HEK293T (cell line): ENCODE data around the gene SIK2.

Experiments used
- CTCF ChIA-PET: fragments of 350-600 bp; formaldehyde crosslinking; extraction: SDS; loops from one replicate; lab custom pipeline; 2021; ENCODE audit warnings: antibody characterized with exemption, inconsistent platforms; lab: Yijun Ruan, JAX
- POLR2A ChIA-PET: fragments of 350-600 bp; formaldehyde crosslinking; extraction: SDS; loops from one replicate; lab custom pipeline; 2020; ENCODE audit warnings: antibody characterized with exemption, inconsistent platforms; lab: Yijun Ruan, JAX
- DNase-seq: peaks from one replicate; pipeline ENCODE4 v3.0.0; 2012; ENCODE audit warnings: mixed read lengths; ENCODE audit errors: extremely low spot score
- ARNT ChIP-seq: fragments of 450-650 bp; IDR thresholded peaks from 2 replicates; pipeline ENCODE4 v1.6.1; 2017; ENCODE audit warnings: mild to moderate bottlenecking
- BHLHE40 ChIP-seq: fragments of 450-650 bp; IDR thresholded peaks from 2 replicates; pipeline ENCODE4 v1.6.1; 2016; ENCODE audit warnings: mild to moderate bottlenecking, moderate library complexity, borderline replicate concordance
- CTBP1 ChIP-seq: fragments of 450-650 bp; IDR thresholded peaks from 2 replicates; pipeline ENCODE4 v1.6.1; 2016; ENCODE audit warnings: borderline replicate concordance
- ELF4 ChIP-seq: fragments of 450-650 bp; IDR thresholded peaks from 2 replicates; pipeline ENCODE4 v1.6.1; 2017; ENCODE audit warnings: antibody characterized with exemption
- FOXA1 ChIP-seq: fragments of 450-650 bp; IDR thresholded peaks from 2 replicates; pipeline ENCODE4 v1.6.1; 2016; ENCODE audit warnings: mild to moderate bottlenecking
- FOXK2 ChIP-seq: fragments of 450-650 bp; IDR thresholded peaks from 2 replicates; pipeline ENCODE4 v1.6.1; 2016; ENCODE audit warnings: mild to moderate bottlenecking
- FOXM1 ChIP-seq: fragments of 450-650 bp; IDR thresholded peaks from 2 replicates; pipeline ENCODE4 v1.6.1; 2017; ENCODE audit warnings: mild to moderate bottlenecking, borderline replicate concordance
- HDGF ChIP-seq: fragments of 450-650 bp; IDR thresholded peaks from 2 replicates; pipeline ENCODE4 v1.6.1; 2017; ENCODE audit warnings: antibody characterized with exemption, borderline replicate concordance
- L3MBTL2 ChIP-seq: fragments of 450-650 bp; conservative IDR thresholded peaks from 2 replicates; pipeline ENCODE4 v1.6.1; 2016; ENCODE audit warnings: mild to moderate bottlenecking
- LEF1 ChIP-seq: fragments of 450-650 bp; IDR thresholded peaks from 2 replicates; pipeline ENCODE4 v1.6.1; 2017; ENCODE audit warnings: mild to moderate bottlenecking, borderline replicate concordance
- NFRKB ChIP-seq: fragments of 450-650 bp; IDR thresholded peaks from 2 replicates; pipeline ENCODE4 v1.6.1; 2016; ENCODE audit warnings: mild to moderate bottlenecking, moderate library complexity
- PKNOX1 ChIP-seq: fragments of 450-650 bp; IDR thresholded peaks from 2 replicates; pipeline ENCODE4 v1.6.1; 2016
- SP1 ChIP-seq: fragments of 450-650 bp; IDR thresholded peaks from 2 replicates; pipeline ENCODE4 v1.6.1; 2017
- SUZ12 ChIP-seq: fragments of 450-650 bp; IDR thresholded peaks from 2 replicates; pipeline ENCODE4 v1.6.1; 2016; ENCODE audit warnings: mild to moderate bottlenecking
- TARDBP ChIP-seq: fragments of 450-650 bp; IDR thresholded peaks from 2 replicates; pipeline ENCODE4 v1.6.1; 2016
- ZNF384 ChIP-seq: fragments of 450-650 bp; IDR thresholded peaks from 2 replicates; pipeline ENCODE4 v1.6.1; 2016

The SIK2 gene

GRCh38 chr11:111722501-111722900 lies 120.3 kb downstream of the SIK2 start:
- ChIA-PET POLR2A (no interaction called here), CTCF (no interaction called here)
- DNase-seq: no peak
- TF ChIP-seq HDGF: no peak
- TF ChIP-seq PKNOX1: no peak
- TF ChIP-seq TARDBP: no peak
- TF ChIP-seq LEF1: no peak
- TF ChIP-seq ELF4: no peak
- no peak for TF ChIP-seq NFRKB
- TF ChIP-seq ARNT: no peak
- no peak for TF ChIP-seq ZNF384
- TF ChIP-seq SUZ12: no peak
- no peak for TF ChIP-seq BHLHE40
- no peak for TF ChIP-seq CTBP1
- TF ChIP-seq SP1: no peak
- TF ChIP-seq FOXA1: no peak
- TF ChIP-seq FOXK2: no peak
- no peak for TF ChIP-seq L3MBTL2

GRCh38 chr11:111723595-111723994 lies 121.3 kb downstream of the SIK2 start:
- TF ChIP-seq L3MBTL2 (no peak), FOXM1 (no peak), ELF4 (no peak), SP1 (no peak), PKNOX1 (no peak), NFRKB (no peak)
- ChIA-PET POLR2A (no interaction called here), CTCF (no interaction called here)
- DNase-seq: no peak

- TF ChIP-seq LEF1: no peak
- TF ChIP-seq ARNT: no peak
- TF ChIP-seq FOXM1: no peak
- no peak for TF ChIP-seq BHLHE40
- no peak for TF ChIP-seq L3MBTL2
- no peak for TF ChIP-seq HDGF
- no peak for TF ChIP-seq FOXK2
- TF ChIP-seq FOXA1: no peak
- no peak for TF ChIP-seq ELF4
- no peak for TF ChIP-seq CTBP1
- no peak for TF ChIP-seq PKNOX1
- no peak for TF ChIP-seq SP1
- TF ChIP-seq SUZ12: no peak
- TF ChIP-seq NFRKB: no peak
- no peak for TF ChIP-seq ZNF384
- TF ChIP-seq TARDBP: no peak
- POLR2A ChIA-PET: no interaction called here
- DNase-seq: no peak
- CTCF ChIA-PET: interaction anchor here (0.6 kb wide), 1 partner anchor 142 kb away, joined by 5 read pairs; no protein-coding TSS in a partner anchor
Observed at GRCh38 chr11:111724615-111725129, 122.4 kb downstream of the SIK2 start.

- DNase-seq: no peak
- TF ChIP-seq HDGF (no peak), FOXA1 (no peak), FOXK2 (no peak), ELF4 (no peak), TARDBP (no peak), CTBP1 (no peak), ARNT (no peak), PKNOX1 (no peak), L3MBTL2 (no peak)
- POLR2A ChIA-PET: no interaction called here
- CTCF ChIA-PET: no interaction called here
Observed at GRCh38 chr11:111725621-111726020, 123.4 kb downstream of the SIK2 start.

GRCh38 chr11:111726301-111726713 lies 124.1 kb downstream of the SIK2 start:
- ChIA-PET CTCF (interaction anchor here (0.8 kb wide), 1 partner anchor 121 kb away, joined by 3 read pairs; no protein-coding TSS in a partner anchor), POLR2A (no interaction called here)
- DNase-seq: no peak
- no peak for TF ChIP-seq L3MBTL2
- no peak for TF ChIP-seq PKNOX1
- TF ChIP-seq FOXM1: no peak
- TF ChIP-seq NFRKB: no peak
- no peak for TF ChIP-seq ARNT
- TF ChIP-seq HDGF: no peak
- no peak for TF ChIP-seq FOXA1
- TF ChIP-seq LEF1: no peak
- no peak for TF ChIP-seq ZNF384
- TF ChIP-seq SP1: no peak
- TF ChIP-seq CTBP1: no peak
- no peak for TF ChIP-seq ELF4

- TF ChIP-seq ELF4: no peak
- no peak for TF ChIP-seq NFRKB
- TF ChIP-seq BHLHE40: no peak
- no peak for TF ChIP-seq SP1
- TF ChIP-seq LEF1: no peak
- no peak for TF ChIP-seq SUZ12
- no peak for TF ChIP-seq ZNF384
- no peak for TF ChIP-seq L3MBTL2
- TF ChIP-seq TARDBP: no peak
- no peak for TF ChIP-seq FOXM1
- TF ChIP-seq ARNT: no peak
- no peak for TF ChIP-seq HDGF
- no peak for TF ChIP-seq PKNOX1
- TF ChIP-seq CTBP1: no peak
- TF ChIP-seq FOXK2: no peak
- no peak for TF ChIP-seq FOXA1
- POLR2A ChIA-PET: no interaction called here
- CTCF ChIA-PET: no interaction called here
- DNase-seq: no peak
Observed at GRCh38 chr11:111727431-111727830, 125.2 kb downstream of the SIK2 start.
